Fibroblast of villous mesenchyme (primary cell): ENCODE results near the gene IRF2. TPM values are rescaled to one million over a fixed set of nuclear protein-coding genes. Genes with fewer than 3 reads are reported as not detected.

Source experiments
- DNase-seq: peaks from one replicate; pipeline ENCODE4 v3.0.0-alpha.2; 2010; ENCODE audit warnings: low read depth
- H3K4me3 ChIP-seq: 2 replicates; pipeline ENCODE4 v1.5.1; 2011; ENCODE audit warnings: low read depth, mild to moderate bottlenecking, low read length
- total RNA-seq: library from RNA; depleted of rRNA; stranded (reverse); fragments of >200 nt; gene quantifications from 2 replicates; pipeline ENCODE4 v1.2.3, GENCODE V29; 2012
- TF ChIP-seq, protein P1 (sequence below): IDR thresholded peaks from 2 replicates; pipeline ENCODE4 v1.5.1; 2012; ENCODE audit warnings: low read depth, mild to moderate bottlenecking, low read length; ENCODE audit not compliant: insufficient read depth

IRF2 gene
- total RNA-seq, 1 donor: 42.3 TPM

DNA sequence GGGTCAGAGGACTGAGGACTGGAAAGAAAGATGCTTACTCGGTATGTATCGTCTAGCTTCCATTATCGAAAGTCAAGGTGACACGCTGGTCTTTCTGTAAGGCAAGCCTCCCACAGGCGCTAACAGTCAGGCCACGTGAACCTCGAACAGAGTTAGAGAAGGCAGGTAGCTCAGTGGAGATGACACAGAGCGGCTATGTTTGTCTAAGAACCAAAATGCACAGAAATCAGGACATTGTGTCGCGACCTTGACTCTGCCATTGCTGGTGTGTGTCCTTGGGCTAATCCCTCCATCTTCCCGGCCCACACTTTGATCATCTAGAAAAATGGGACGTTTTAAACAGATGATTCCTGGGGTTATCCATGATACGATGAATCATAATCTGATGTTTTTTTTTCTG, 40.3 kb downstream of the IRF2 start:
- H3K4me3 ChIP-seq: no peak overlapping the region
- TF ChIP-seq, protein P1, sequence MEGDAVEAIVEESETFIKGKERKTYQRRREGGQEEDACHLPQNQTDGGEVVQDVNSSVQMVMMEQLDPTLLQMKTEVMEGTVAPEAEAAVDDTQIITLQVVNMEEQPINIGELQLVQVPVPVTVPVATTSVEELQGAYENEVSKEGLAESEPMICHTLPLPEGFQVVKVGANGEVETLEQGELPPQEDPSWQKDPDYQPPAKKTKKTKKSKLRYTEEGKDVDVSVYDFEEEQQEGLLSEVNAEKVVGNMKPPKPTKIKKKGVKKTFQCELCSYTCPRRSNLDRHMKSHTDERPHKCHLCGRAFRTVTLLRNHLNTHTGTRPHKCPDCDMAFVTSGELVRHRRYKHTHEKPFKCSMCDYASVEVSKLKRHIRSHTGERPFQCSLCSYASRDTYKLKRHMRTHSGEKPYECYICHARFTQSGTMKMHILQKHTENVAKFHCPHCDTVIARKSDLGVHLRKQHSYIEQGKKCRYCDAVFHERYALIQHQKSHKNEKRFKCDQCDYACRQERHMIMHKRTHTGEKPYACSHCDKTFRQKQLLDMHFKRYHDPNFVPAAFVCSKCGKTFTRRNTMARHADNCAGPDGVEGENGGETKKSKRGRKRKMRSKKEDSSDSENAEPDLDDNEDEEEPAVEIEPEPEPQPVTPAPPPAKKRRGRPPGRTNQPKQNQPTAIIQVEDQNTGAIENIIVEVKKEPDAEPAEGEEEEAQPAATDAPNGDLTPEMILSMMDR: no peak
- DNase-seq: no peak

DNA sequence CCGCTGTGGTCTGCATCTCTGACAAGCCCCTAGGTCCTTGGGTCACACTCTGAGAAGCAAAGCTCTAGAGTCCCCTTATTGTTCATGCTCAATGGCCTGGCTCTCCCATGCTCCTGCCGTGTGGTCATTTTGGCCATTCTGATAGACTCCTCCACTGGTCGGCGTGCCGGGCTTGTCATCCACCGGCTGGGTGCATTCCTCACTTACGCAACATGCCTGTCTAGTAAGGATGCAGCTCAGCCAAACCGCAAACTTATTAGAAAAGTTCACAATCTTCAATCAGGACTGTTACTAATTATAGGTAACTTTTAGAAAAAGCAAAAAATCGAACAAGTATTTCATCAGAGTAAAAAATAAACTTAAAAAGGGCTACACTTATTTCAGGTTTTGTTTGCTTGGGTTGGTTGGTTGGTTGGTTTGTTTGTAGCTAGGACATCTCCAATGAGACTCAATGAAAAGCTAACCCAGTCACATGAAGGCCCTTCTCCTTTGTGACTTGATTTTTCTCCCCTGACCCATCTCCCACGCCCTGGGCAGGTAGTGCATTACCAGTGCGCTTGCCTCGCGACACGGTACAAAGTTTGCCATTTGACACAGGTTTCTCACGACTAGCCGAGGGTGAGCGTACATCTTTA, 41.0 kb downstream of the IRF2 start:
- TF ChIP-seq, protein P1: peak; percentile 13
- no peak overlapping the region for H3K4me3 ChIP-seq
- DNase-seq: peak; percentile 73

DNA sequence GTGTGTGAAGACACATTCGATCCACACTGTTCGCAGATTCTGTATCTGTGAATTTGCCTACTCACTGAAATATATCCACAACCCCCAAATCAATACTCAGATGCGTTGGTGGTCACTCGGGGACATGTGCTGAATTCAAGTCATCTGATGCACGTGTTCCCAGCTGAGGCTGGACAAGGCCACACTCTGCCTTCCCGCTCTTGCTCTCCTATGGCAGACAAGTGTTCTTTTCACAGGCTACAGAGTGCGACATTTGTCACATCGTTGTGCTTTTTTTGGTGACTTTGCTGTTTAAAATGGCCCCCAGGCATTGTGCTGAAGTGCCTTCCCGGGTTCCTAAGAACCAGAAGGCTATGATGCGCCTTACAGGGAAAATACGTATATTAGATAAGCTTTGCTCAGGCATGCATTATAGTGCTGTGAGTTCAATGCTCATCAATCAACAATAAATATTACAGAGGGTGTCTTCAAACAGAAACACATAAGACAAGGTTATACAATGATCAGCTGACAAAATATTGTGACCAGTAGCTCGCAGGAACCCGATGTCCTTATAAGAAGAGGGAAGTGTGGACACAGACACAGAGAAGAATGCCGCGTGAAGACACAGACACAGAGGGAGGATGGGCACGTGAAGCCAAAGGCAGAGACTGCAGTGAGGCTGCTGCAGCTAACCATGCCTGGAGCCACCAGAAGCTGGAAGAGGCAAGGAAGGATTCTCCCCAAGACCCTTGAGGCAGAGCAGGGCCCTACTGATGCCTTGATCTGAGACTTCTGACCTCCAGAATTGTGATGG, 42.0 kb downstream of the IRF2 start:
- TF ChIP-seq, protein P1: no peak
- no peak for DNase-seq
- no peak overlapping the region for H3K4me3 ChIP-seq

DNA sequence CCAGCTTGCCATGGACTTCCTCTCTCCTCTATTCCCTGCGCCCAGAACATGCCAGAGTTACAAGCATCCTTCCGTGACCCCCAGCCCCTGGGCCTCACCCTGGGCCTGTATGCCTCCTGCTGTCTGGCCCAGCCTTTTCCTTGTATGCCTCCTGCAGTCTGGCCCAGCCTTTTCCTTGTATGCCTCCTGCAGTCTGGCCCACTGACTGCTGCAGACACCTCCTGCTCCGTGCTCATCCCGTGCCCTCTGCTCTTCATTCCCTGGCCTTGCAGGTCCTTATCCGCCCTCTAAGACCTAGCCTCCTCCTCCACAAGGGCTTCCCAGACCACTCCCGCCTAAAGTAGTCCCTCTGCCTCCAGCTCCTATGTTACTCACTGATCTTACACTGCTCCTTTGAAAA, 44.2 kb downstream of the IRF2 start:
- no peak for DNase-seq
- H3K4me3 ChIP-seq: no peak overlapping the region
- TF ChIP-seq, protein P1: no peak

DNA sequence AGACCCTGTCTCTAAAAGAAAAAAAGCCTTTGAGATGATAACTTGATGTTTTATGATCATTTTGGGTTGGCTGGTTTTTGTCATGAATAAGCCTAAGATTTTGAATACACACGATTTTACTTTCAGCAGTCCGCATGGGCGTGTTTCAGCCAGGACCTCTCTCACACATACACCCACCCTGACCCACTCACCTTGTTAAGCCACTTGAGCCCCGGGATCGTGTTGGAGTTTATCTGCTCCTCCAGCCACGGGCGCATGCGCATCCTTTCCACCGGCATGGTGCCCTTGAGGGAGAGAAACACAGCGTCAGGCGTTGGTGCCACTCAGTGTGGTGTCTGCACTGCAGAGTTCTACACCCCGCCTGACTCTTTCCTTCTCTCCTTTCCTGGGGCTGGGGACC, 45.6 kb downstream of the IRF2 start:
- no peak for DNase-seq
- TF ChIP-seq, protein P1: no peak
- no peak overlapping the region for H3K4me3 ChIP-seq

DNA sequence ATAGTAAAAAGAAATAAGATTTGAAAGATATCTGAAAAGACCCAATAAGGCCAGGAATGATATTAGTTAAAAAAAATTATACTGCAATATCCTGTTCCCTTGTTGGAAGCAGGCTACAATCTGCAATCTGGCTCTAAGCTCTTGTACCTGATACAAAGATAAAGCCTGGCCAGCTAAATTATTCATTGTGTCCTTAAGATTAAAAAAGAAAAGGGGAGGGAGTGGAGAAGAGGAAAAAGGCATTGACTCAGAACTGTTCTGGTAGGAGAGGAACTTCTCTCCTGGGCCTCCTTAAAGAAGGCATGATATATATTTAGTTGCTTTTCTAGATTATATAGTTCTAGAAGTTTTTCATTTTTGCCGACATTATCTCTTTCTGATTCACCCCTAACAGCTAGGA, 46.7 kb downstream of the IRF2 start:
- TF ChIP-seq, protein P1: no peak
- DNase-seq: no peak
- no peak overlapping the region for H3K4me3 ChIP-seq
